Smooth muscle cell (in vitro differentiated cells): Measurements from ENCODE around the gene PDSS1. TPM values are rescaled to one million over a fixed set of nuclear protein-coding genes. Genes with fewer than 3 reads are reported as not detected.
"Not testable (repeated sequence)": the region's sequence is repeated elsewhere in the genome, so short reads cannot be mapped to it uniquely, and the experiment has no call there.

Experiments
- DNase-seq: peaks from one replicate; lab custom pipeline; 2025; ENCODE audit not compliant: unreplicated experiment; lab: John Stamatoyannopoulos, UW
- H2AFZ ChIP-seq: fragments of 200-600 bp; sonication (generic); 2 replicates; pipeline ENCODE4 v1.6.0; 2016; ENCODE audit warnings: antibody characterized with exemption, low read depth, mild to moderate bottlenecking
- H3F3A ChIP-seq: fragments of 200-600 bp; sonication (generic); 2 replicates; pipeline ENCODE4 v1.6.0; 2017; ENCODE audit warnings: antibody characterized with exemption, low read depth
- H3K27ac ChIP-seq: fragments of 200-600 bp; sonication (generic); 2 replicates; pipeline ENCODE4 v1.5.1; 2016; ENCODE audit warnings: low read depth, mild to moderate bottlenecking
- H3K27me3 ChIP-seq: fragments of 200-600 bp; sonication (generic); 2 replicates; pipeline ENCODE4 v1.6.1; 2016; ENCODE audit warnings: low read depth, mild to moderate bottlenecking
- H3K36me3 ChIP-seq: fragments of 200-600 bp; sonication (generic); 2 replicates; pipeline ENCODE4 v1.5.1; 2016; ENCODE audit warnings: low read depth
- H3K4me1 ChIP-seq: fragments of 200-600 bp; sonication (generic); 2 replicates; pipeline ENCODE4 v1.5.1; 2016; ENCODE audit warnings: low read depth
- H3K4me2 ChIP-seq: fragments of 200-600 bp; sonication (generic); 2 replicates; pipeline ENCODE4 v1.6.0; 2016; ENCODE audit warnings: mild to moderate bottlenecking
- H3K4me3 ChIP-seq: fragments of 200-600 bp; sonication (generic); 2 replicates; pipeline ENCODE4 v1.5.1; 2016; ENCODE audit warnings: mild to moderate bottlenecking
- H3K79me2 ChIP-seq: fragments of 200-600 bp; sonication (generic); 2 replicates; pipeline ENCODE4 v1.6.0; 2016; ENCODE audit warnings: low read depth, mild to moderate bottlenecking
- H3K9ac ChIP-seq: fragments of 200-600 bp; sonication (generic); 2 replicates; pipeline ENCODE4 v1.6.0; 2016; ENCODE audit warnings: low read depth
- H3K9me3 ChIP-seq: fragments of 200-600 bp; sonication (generic); replicated peaks from 2 replicates; pipeline ENCODE4 v1.5.1; 2016; ENCODE audit warnings: low read depth
- H4K20me1 ChIP-seq: fragments of 200-600 bp; sonication (generic); 2 replicates; pipeline ENCODE4 v1.6.0; 2016; ENCODE audit warnings: low read depth
- CTCF ChIP-seq: fragments of 200-600 bp; sonication (generic); IDR thresholded peaks from 2 replicates; pipeline ENCODE4 v1.5.1; 2017; ENCODE audit warnings: borderline replicate concordance, mild to moderate bottlenecking, antibody characterized with exemption; ENCODE audit not compliant: insufficient read depth, poor library complexity, severe bottlenecking
- WGBS: methylation state at CpG from one replicate; pipeline ENCODE4 v1.1.7; 2016; ENCODE audit warnings: low lambda C conversion rate; 5-methylcytosine and 5-hydroxymethylcytosine counted together
- polyA plus RNA-seq: library from polyadenylated mRNA; unstranded; fragments of >200 nt; fragmentation: Nextera tagmentation; extraction: Ambion mirVana; gene quantifications from 2 replicates; pipeline ENCODE4 v1.2.1, GENCODE V29; 2016
- total RNA-seq: library from RNA; depleted of rRNA; stranded (reverse); fragments of >200 nt; gene quantifications from 2 replicates; pipeline ENCODE4 v1.2.3, GENCODE V29; 2014

PDSS1 gene
- total and polyA plus RNA-seq, 2 experiments from 2014 or later: 5.1 to 14.0 TPM

DNA sequence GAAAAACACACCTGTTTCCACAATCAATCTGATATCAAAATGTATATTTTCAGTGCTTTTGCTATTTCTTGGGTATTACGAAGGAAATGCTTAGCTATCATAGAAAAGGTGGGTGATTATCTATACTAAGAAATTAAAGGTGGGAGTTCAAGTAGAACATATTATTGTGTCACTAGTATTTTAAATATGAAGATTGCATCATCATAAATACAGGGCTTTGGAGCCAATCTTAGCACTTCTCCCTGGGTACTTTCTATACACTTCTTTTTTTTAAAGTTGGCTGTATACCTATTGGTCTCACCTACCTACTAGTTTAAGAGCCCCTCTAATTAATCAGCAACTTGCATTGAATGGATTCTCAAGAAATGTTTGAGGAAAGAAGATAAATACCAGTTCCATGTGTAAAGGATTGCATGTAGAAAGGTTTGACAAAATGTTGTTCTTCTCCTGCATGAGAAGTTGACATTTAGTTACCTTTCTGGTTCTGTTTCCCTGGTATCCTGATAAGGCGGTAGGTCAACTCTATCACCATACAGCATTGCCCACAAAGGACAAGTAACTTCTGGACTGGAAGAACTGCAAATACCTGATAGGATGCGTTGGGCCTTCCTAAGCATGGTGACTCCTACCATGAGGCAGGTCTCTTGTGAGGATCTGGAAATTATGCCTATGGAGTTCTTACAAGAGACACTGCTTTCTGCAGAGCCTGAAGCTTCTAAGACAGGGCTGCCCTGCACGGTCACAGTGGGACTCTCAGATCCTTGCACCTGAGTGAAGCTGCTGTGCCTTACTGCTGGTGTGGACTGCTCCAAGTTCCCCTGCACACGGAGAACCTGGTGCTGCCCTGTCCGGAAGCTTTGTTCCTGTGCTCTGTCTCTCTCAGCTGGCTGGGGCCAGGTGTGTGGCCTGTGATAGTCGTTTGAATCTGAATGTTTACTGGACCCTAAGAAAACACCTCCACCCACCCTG, 32.1 kb upstream of the PDSS1 start:
- WGBS: 81% methylated on average over 7 of the region's 7 CpGs
- Histone ChIP-seq H3K27me3 (no peaks in the 10 kb centered on the region), H3K9me3 (no peaks in the 10 kb centered on the region), H2AFZ (no peak overlapping the region), H3K36me3 (no peaks in the 10 kb centered on the region), H3K9ac (no peak overlapping the region), H3F3A (no peaks in the 10 kb centered on the region), H3K4me2 (no peak overlapping the region), H3K79me2 (no peaks in the 10 kb centered on the region), H4K20me1 (no peaks in the 10 kb centered on the region), H3K4me3 (no peak overlapping the region), H3K4me1 (no peaks in the 10 kb centered on the region), H3K27ac (no peak overlapping the region)
- no peak for DNase-seq
- no peak for TF ChIP-seq CTCF

DNA sequence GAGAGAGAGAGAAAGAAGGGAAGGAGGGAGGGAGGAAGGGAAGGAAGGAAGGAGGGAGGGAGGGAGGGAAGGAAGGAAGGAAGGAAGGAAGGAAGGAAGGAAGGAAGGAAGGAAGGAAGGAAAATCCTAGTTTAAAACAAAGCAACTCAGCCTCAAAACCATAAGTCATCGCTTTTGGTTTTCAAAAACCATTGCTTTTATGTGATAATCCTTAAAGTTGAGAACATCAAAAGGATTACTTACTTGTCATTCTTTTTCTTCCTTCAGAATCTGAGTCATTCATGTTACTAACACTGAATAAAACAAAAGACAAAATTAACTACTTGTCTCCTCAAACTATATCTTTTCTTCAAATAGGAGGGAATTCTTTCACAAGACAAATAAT, 21.6 kb upstream of the PDSS1 start:
- H3K27me3 ChIP-seq: no peaks in the 10 kb centered on the region
- H3K4me2 ChIP-seq: no peak overlapping the region
- no peaks in the 10 kb centered on the region for H3K9me3 ChIP-seq
- no peaks in the 10 kb centered on the region for H3K79me2 ChIP-seq
- 94% methylated on average over 1 of the region's 1 CpG for WGBS
- no peak overlapping the region for H3K27ac ChIP-seq
- DNase-seq: no peak
- no peaks in the 10 kb centered on the region for H3F3A ChIP-seq
- H4K20me1 ChIP-seq: no peaks in the 10 kb centered on the region
- H3K4me1 ChIP-seq: no peaks in the 10 kb centered on the region
- H3K36me3 ChIP-seq: no peaks in the 10 kb centered on the region
- no peak for TF ChIP-seq CTCF
- H3K9ac ChIP-seq: no peak overlapping the region
- no peak overlapping the region for H2AFZ ChIP-seq
- no peak overlapping the region for H3K4me3 ChIP-seq

- H3K9ac ChIP-seq: no peak overlapping the region
- peaks cover 6% of the 10 kb centered on the region for H3F3A ChIP-seq
- DNase-seq: no peak
- TF ChIP-seq CTCF: no peak
- no peaks in the 10 kb centered on the region for H3K79me2 ChIP-seq
- no peaks in the 10 kb centered on the region for H3K36me3 ChIP-seq
- no peak overlapping the region for H3K4me2 ChIP-seq
- no peak overlapping the region for H2AFZ ChIP-seq
- no peaks in the 10 kb centered on the region for H3K9me3 ChIP-seq
- no peak overlapping the region for H3K27ac ChIP-seq
- no peak overlapping the region for H3K4me3 ChIP-seq
- H3K27me3 ChIP-seq: no peaks in the 10 kb centered on the region
- no peaks in the 10 kb centered on the region for H3K4me1 ChIP-seq
- H4K20me1 ChIP-seq: no peaks in the 10 kb centered on the region
These were observed 17.9 kb upstream of the PDSS1 start for GRCh38 chr10:26679588-26679987.

- H3K36me3 ChIP-seq: no peaks in the 10 kb centered on the region
- WGBS: 100% methylated on average over 1 of the region's 1 CpG
- no peaks in the 10 kb centered on the region for H3K27me3 ChIP-seq
- no peaks in the 10 kb centered on the region for H4K20me1 ChIP-seq
- no peaks in the 10 kb centered on the region for H3K4me1 ChIP-seq
- no peak overlapping the region for H3K27ac ChIP-seq
- H3K9me3 ChIP-seq: no peaks in the 10 kb centered on the region
- no peak overlapping the region for H3K9ac ChIP-seq
- no peak for TF ChIP-seq CTCF
- H3F3A ChIP-seq: peaks cover 6% of the 10 kb centered on the region
- H3K4me2 ChIP-seq: no peak overlapping the region
- DNase-seq: no peak
- no peak overlapping the region for H2AFZ ChIP-seq
- no peak overlapping the region for H3K4me3 ChIP-seq
- H3K79me2 ChIP-seq: no peaks in the 10 kb centered on the region
These were observed 16.4 kb upstream of the PDSS1 start for GRCh38 chr10:26681076-26681475.

GRCh38 chr10:26681971-26682370, 15.5 kb upstream of the PDSS1 start:
- not testable (repeated sequence) for H4K20me1 ChIP-seq, H3F3A ChIP-seq, H3K79me2 ChIP-seq, H3K4me3 ChIP-seq, H3K9me3 ChIP-seq, H3K9ac ChIP-seq, H3K27me3 ChIP-seq, DNase-seq, H3K36me3 ChIP-seq, H3K4me1 ChIP-seq
- Histone ChIP-seq H3K4me2 (peak overlapping the region; percentile 22), H2AFZ (peak overlapping the region; percentile 66), H3K27ac (peak overlapping the region; percentile 24)
- 11% methylated on average over 3 of the region's 3 CpGs for WGBS
